HG03060 (cell line): ENCODE results near the gene RIBC2.
"Not testable (repeated sequence)": the region's sequence is repeated elsewhere in the genome, so short reads cannot be mapped to it uniquely, and the experiment has no call there.

Experiments used
- ATAC-seq: cut with Tn5 transposase; IDR thresholded peaks from one replicate; pipeline ENCODE4 v1.9.1; 2021; ENCODE audit warnings: low read depth, moderate number of reproducible peaks; ENCODE audit not compliant: unreplicated experiment

Gene RIBC2

GRCh38 chr22:45447596-45447995 is 34.1 kb downstream of the RIBC2 start:
- ATAC-seq, result not testable (repeated sequence)

GRCh38 chr22:45448431-45448830 is 34.9 kb downstream of the RIBC2 start:
- ATAC-seq, result no peak

- ATAC-seq, result not testable (repeated sequence)
Observed at GRCh38 chr22:45449442-45449841, 35.9 kb downstream of the RIBC2 start.

- no peak for ATAC-seq
Observed at GRCh38 chr22:45450101-45450785, 36.8 kb downstream of the RIBC2 start.

GRCh38 chr22:45450921-45451651 is 37.6 kb downstream of the RIBC2 start:
- no peak for ATAC-seq

GRCh38 chr22:45451972-45452371 is 38.5 kb downstream of the RIBC2 start:
- ATAC-seq, result no peak

- no peak for ATAC-seq
Observed at GRCh38 chr22:45452565-45453379, 39.3 kb downstream of the RIBC2 start.

GRCh38 chr22:45453764-45454163 is 40.3 kb downstream of the RIBC2 start:
- no peak for ATAC-seq

GRCh38 chr22:45454275-45454674 is 40.8 kb downstream of the RIBC2 start:
- ATAC-seq, result no peak

- ATAC-seq, result no peak
Observed at GRCh38 chr22:45455212-45455611, 41.7 kb downstream of the RIBC2 start.

GRCh38 chr22:45455621-45456020 is 42.1 kb downstream of the RIBC2 start:
- no peak for ATAC-seq

GRCh38 chr22:45456811-45457210 is 43.3 kb downstream of the RIBC2 start:
- no peak for ATAC-seq

GRCh38 chr22:45458532-45458931 is 45.0 kb downstream of the RIBC2 start:
- no peak for ATAC-seq

GRCh38 chr22:45459235-45459634 is 45.7 kb downstream of the RIBC2 start:
- no peak for ATAC-seq

- no peak for ATAC-seq
Observed at GRCh38 chr22:45460288-45461109, 47.0 kb downstream of the RIBC2 start.

GRCh38 chr22:45462034-45462655 is 48.7 kb downstream of the RIBC2 start:
- ATAC-seq, result no peak

GRCh38 chr22:45463691-45464090 is 50.2 kb downstream of the RIBC2 start:
- not testable (repeated sequence) for ATAC-seq

GRCh38 chr22:45465633-45466032 is 52.1 kb downstream of the RIBC2 start:
- no peak for ATAC-seq

GRCh38 chr22:45468872-45469271 is 55.4 kb downstream of the RIBC2 start:
- no peak for ATAC-seq
